GM12892 (cell line): ENCODE measurements around the gene SDF4.

Experiments
- POLR2A ChIP-seq: IDR thresholded peaks from 2 replicates; pipeline ENCODE4 v1.6.1; 2011; ENCODE audit warnings: low read depth, low read length, control low read depth
- POLR2AphosphoS5 ChIP-seq: IDR thresholded peaks from 2 replicates; pipeline ENCODE4 v1.6.1; 2011; ENCODE audit warnings: low read depth, low read length, control low read depth

GRCh38 chr1:1275836-1276235 is 44.0 kb upstream of the SDF4 start:
- TF ChIP-seq POLR2A (no peak), POLR2AphosphoS5 (no peak)
